Fibroblast of lung (primary cell): Measurements from ENCODE around the gene ZNF354B.

Experiments
- EZH2 ChIP-seq: IDR thresholded peaks from 2 replicates; pipeline ENCODE4 v1.5.1; 2012; ENCODE audit warnings: low read length, control low read depth, mild to moderate bottlenecking; ENCODE audit errors: missing control alignments
- TF ChIP-seq, protein P1 (sequence below), 2 donors: IDR thresholded peaks in 1 of 2; conservative IDR thresholded peaks in 1 of 2; 1 replicate in 1 of 2; 2 replicates in 1 of 2; pipeline ENCODE4 v1.5.1; 2011 to 2012; ENCODE audit warnings: low read length in 2 of 2, control low read depth in 1 of 2, inconsistent platforms in 1 of 2, low read depth in 1 of 2, mild to moderate bottlenecking in 1 of 2

DNA sequence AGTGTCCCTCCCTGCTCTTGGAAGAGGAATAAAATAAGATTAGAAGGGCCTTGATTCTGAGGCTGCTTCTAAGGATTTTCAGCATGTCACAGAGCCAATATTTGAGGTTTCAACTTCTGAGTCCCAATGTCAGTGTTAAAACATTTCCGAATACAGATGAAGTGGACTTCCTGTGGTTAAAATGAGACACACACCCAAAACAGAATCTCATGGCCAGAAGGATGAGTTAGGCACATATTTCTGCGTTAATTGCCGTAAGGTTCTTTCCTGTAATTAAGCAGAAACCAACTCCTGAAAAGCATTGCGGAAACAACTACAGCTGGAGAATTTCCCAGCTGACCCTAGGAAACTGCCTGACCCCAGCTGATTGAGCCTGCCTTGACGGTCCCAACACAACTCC, 10.4 kb upstream of the ZNF354B start:
- TF ChIP-seq, protein P1, sequence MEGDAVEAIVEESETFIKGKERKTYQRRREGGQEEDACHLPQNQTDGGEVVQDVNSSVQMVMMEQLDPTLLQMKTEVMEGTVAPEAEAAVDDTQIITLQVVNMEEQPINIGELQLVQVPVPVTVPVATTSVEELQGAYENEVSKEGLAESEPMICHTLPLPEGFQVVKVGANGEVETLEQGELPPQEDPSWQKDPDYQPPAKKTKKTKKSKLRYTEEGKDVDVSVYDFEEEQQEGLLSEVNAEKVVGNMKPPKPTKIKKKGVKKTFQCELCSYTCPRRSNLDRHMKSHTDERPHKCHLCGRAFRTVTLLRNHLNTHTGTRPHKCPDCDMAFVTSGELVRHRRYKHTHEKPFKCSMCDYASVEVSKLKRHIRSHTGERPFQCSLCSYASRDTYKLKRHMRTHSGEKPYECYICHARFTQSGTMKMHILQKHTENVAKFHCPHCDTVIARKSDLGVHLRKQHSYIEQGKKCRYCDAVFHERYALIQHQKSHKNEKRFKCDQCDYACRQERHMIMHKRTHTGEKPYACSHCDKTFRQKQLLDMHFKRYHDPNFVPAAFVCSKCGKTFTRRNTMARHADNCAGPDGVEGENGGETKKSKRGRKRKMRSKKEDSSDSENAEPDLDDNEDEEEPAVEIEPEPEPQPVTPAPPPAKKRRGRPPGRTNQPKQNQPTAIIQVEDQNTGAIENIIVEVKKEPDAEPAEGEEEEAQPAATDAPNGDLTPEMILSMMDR (conservative IDR thresholded peaks at IDR 0.05 in 1 of 2, IDR thresholded peaks at IDR 0.05 in 1 of 2; ENCODE audit: low read depth in 1 of 2, low read length in 2 of 2), result no peak
- TF ChIP-seq EZH2, result no peak
